Activated CD4-positive, alpha-beta T cell treated with anti-CD3 and anti-CD28 coated beads, Interleukin-2, amount 50 U/mL, for 1 hour (primary cell): ENCODE data around the gene PACRG.

ENCODE experiments used
- DNase-seq: peaks from one replicate; pipeline ENCODE4 v3.0.0-alpha.2; 2020

PACRG gene

GRCh38 chr6:162710936-162711335 is 16.8 kb upstream of the PACRG start:
- no peak for DNase-seq

DNA sequence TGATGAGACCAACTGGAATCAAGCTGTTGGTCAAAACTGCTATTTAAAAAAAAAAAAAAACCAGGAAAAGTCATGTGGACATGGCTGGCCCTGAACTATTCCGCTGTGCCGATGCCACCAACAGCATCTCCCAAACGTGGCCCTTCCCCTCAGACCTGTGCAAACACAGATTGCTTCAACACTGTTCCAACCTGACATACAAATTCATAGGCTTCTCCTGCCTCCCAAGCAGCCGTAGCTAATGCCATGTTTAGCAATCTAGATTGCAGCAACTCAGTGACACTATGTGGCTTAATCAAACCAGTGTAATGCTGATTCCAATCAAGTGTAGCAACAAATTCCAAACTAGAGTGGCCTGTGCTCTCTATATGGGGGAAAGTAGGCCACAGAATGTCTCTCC is 16.4 kb upstream of the PACRG start:
- DNase-seq: no peak

- no peak for DNase-seq
Observed at GRCh38 chr6:162712694-162713093, 15.1 kb upstream of the PACRG start.

- no peak for DNase-seq
Observed at GRCh38 chr6:162713974-162714780, 13.6 kb upstream of the PACRG start.

DNA sequence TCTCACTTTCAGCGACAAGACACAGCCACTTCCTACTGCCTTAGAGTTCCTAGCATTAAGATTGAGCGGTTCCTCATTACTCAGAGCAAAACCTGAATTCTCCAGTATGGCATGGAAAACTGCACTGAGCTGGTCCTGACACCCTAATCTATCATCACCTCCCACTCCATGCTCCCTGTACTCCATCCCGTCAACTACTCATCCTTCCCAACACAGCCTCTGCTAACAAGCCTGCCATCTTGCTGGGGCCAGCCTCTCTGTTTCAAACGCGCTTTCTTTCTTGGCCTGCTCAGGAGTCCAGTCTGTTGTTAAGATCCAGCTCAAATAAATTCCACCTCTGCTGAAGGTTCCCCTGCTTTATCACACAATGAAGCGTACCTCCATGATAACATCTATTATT is 12.2 kb upstream of the PACRG start:
- DNase-seq: no peak

- DNase-seq: no peak
Observed at GRCh38 chr6:162719528-162719927, 8.2 kb upstream of the PACRG start.

GRCh38 chr6:162721404-162721687 is 6.4 kb upstream of the PACRG start:
- no peak for DNase-seq

GRCh38 chr6:162722226-162722625 is 5.5 kb upstream of the PACRG start:
- DNase-seq: no peak

DNA sequence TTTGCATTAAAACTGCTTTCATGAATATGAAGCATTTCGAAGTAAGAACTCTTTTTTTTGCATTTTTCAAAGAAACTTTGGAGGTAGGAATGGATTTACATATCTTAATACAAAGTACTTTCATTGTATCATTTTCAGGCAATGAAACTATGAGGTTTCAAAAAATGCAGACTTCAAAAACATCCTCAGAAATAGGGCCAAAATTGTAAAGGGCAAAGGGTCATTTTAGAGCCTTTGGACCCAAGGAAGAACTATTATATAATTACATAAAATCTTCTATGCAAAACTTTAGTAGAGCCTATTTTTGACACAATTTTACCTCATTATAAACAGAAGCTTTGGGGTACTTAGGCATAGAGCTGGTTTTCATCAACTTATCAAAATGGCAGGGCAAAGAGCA is 5.1 kb upstream of the PACRG start:
- DNase-seq: no peak

DNA sequence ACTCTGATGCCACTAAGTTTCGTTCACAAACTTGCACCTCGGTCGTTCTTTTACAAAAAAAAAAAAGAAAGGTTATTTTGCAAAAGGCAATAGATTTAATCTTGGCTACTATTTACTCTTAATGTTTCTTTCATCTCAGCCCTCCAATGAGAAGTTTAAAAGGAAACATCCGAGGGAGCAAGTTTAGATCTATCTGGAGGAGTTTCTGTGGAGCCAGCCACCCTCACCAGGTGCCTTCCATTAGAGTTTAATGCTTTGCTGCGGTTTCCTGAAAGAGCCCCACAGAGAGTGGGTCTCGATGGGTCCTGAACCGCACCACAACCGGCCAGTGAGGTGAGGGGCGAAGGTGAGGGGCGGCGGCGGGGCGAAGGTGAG is 840 bp upstream of the PACRG start:
- no peak for DNase-seq

- DNase-seq: no peak
Observed at GRCh38 chr6:162728197-162728596, 423 bp downstream of the PACRG start.

DNA sequence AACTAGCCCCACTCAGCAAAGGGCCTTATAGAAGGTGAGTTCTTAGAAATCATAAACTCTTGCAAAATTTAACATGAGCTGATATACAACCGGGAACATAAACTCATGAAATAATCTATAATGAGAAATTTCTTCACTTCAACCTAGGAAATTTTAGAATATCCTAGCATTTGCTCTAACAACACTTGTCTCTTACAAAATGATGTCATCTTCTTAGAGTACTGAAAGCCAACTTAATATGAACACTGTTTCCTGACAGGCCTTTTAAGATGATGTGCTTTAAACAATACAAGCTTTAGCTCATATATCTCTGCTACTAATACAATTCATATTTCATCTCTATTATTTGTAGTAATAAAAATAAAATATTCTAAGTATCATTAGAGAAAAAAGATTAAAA is 932 bp downstream of the PACRG start:
- DNase-seq: no peak

GRCh38 chr6:162730502-162730901 is 2.7 kb downstream of the PACRG start:
- DNase-seq: no peak

- DNase-seq: no peak
Observed at GRCh38 chr6:162733489-162733888, 5.7 kb downstream of the PACRG start.

DNA sequence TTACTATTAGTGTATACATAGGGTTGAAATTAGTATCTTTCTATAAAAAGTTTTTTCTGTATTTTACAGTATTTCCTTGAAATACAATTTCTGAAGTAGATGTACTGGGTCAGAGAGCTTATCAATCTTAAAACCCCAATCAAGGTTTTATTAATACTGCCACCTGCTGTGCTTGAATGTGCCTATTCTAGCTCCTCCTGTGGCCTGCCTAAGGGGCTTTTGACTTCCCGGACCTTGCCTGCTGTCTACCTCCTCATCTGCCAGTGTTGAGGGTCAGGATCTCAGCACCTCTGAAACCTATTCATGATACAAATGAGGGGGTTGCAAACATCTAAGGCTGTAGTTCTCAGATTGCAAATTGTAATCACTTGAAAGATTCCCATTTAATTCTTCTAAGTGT is 9.2 kb downstream of the PACRG start:
- no peak for DNase-seq

- no peak for DNase-seq
Observed at GRCh38 chr6:162750776-162751175, 23.0 kb downstream of the PACRG start.

DNA sequence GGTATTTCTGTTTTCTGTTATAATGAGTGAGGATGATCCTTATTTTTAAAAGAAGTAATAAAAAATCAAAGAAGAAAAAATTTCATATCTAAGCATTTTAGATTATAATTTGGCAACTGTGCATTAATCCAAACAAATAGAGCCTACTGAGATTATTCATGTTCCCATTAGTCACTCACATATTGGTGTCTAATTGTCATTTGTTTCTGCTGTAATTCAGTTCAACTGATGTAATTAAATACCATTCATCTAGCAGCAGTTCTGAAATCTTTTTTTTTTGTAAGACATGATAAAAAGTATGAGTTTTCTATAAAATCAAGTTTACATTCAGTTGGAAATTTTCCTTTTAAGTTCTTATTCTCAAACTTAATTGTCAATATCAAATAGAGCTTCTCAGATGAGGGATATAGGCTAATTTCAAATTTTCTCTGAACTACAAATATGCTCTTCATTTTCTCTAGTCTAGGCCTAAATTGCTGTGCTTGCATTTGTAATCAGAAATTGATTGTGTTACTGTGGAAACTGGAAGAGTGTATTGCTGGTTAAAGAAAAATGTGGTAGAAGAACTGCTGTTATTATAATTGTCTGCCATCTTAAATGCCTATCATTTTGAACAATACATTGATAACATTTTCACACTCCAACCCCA is 23.6 kb downstream of the PACRG start:
- no peak for DNase-seq

DNA sequence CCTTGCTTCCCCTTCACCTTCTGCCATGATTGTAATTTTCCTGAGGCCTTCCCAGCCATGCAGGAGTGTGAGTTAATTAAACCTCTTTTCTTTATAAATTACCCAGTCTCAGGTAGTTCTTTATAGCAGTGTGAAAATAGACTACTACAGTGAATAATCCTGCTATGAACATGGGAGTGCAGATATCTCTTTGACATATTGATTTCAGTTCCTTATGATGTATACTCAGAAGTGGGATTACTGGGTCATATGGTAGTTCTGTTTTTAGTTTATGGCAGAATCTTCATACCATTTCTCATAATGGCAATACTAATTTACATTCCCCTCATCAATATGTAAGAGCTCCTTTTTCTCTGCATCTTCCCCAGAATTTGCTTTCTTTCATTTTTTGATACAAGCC is 26.0 kb downstream of the PACRG start:
- no peak for DNase-seq

DNA sequence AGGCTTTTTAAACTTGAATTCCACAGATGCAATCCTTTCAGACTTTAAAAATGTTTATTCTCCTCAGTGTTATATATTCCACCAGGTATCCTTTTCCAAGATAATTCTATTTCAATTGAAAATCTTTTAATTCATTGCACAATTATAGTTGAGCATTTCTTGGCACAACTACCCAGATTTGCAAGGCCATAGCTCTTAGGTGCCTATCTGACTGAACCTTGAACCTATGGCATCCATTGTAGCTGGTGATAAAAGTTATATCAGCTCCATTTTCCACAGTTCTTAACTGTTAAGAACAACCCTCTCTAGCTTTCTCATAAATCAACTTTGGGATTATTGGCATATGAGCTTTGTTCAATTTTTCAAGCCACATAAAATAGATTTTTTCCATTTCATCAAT is 42.4 kb downstream of the PACRG start:
- no peak for DNase-seq

GRCh38 chr6:162770955-162771354 is 43.2 kb downstream of the PACRG start:
- DNase-seq: no peak

DNA sequence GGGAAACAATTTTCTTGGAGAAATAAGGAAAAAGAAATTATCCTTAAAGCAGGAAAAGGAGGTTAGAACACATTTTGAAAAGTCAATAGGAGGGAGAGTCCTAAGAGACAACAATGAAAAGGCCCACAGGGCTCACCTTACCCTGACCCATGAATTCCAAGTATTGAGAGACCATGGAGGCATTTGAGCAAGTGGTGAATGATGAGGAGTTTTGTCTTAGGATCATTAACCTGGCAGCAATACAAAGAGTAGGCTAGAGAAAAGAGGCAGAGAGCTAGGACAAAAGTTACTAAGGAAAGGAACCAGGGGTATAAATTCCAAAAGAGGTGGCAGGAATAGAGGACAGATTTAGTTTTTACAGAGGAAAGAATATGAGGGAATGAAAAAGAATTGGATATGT is 44.7 kb downstream of the PACRG start:
- DNase-seq: no peak

DNA sequence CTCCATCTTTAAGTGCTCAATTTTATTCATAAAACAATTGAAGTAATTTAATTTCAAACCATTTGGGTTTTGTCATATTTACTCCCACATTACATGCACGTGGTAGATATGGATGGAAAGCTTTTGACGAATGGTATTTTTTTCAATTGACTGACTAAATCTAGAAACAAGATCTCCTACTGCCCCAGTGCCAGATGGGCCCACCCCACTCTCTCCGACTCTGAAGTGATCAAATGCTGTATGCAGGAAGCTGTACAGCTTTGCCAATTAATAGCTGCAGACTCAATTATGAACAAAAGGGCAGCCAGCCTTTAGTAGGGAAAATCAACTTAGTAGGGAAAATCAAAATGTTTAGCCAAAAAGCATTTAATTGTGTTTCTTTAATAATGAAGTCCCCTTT is 46.2 kb downstream of the PACRG start:
- no peak for DNase-seq

DNA sequence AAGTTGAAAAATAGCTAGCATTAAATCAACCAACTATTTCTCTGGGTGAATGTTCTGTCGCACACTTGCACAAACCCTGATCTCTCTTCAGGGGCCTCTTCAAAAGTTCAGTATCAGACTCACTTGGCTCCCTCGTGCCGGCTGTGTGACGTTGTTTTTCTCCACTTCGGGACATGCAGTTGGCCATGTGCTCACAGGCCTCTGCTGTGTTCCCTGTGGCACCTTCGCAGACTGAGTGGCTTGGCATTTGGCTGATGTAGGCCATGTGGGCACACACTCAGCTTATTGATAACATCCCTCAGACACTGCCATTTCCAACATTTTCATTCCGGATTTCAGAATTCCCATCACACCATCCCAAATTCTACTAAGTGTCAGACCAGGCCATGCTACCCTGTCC is 49.3 kb downstream of the PACRG start:
- no peak for DNase-seq

GRCh38 chr6:162778603-162779002 is 50.8 kb downstream of the PACRG start:
- no peak for DNase-seq

GRCh38 chr6:162785632-162786242 is 58.0 kb downstream of the PACRG start:
- DNase-seq: no peak
